Limb (tissue), 2 donors: ENCODE measurements around the gene TEKT5.
A peak's percentile ranks its signal among the peaks of the same experiment; 100 is the strongest.

Source experiments
- DNase-seq, 2 donors: peaks; one replicate each; pipeline ENCODE4 v3.0.0-alpha.2; 2016; ENCODE audit errors: extremely low spot score in 2 of 2

TEKT5 gene

GRCh38 chr16:10611825-10612342, 82.8 kb downstream of the TEKT5 start:
- no peak for DNase-seq

- no peak for DNase-seq
Measured at GRCh38 chr16:10610499-10611184, 84.1 kb downstream of the TEKT5 start.

- DNase-seq: peak in 1 of 2 donors; percentile 53
Measured at GRCh38 chr16:10609402-10609774, 85.3 kb downstream of the TEKT5 start.

GRCh38 chr16:10608687-10609401, 85.9 kb downstream of the TEKT5 start:
- DNase-seq: peak; percentile 49 to 50

- DNase-seq: no peak
Measured at GRCh38 chr16:10607157-10607556, 87.6 kb downstream of the TEKT5 start.

GRCh38 chr16:10606607-10607006, 88.1 kb downstream of the TEKT5 start:
- no peak for DNase-seq

- DNase-seq: no peak
Measured at GRCh38 chr16:10605636-10606035, 89.1 kb downstream of the TEKT5 start.

GRCh38 chr16:10601444-10602408, 93.0 kb downstream of the TEKT5 start:
- no peak for DNase-seq

GRCh38 chr16:10600782-10601443, 93.8 kb downstream of the TEKT5 start:
- DNase-seq: no peak

GRCh38 chr16:10599626-10600025, 95.1 kb downstream of the TEKT5 start:
- DNase-seq: no peak

- DNase-seq: no peak
Measured at GRCh38 chr16:10598157-10598556, 96.6 kb downstream of the TEKT5 start.

- no peak for DNase-seq
Measured at GRCh38 chr16:10597187-10597601, 97.5 kb downstream of the TEKT5 start.

- DNase-seq: no peak
Measured at GRCh38 chr16:10594312-10594950, 100.3 kb downstream of the TEKT5 start.

- DNase-seq: no peak
Measured at GRCh38 chr16:10592611-10593010, 102.1 kb downstream of the TEKT5 start.

GRCh38 chr16:10590342-10590741, 104.4 kb downstream of the TEKT5 start:
- no peak for DNase-seq

- no peak for DNase-seq
Measured at GRCh38 chr16:10589109-10589508, 105.6 kb downstream of the TEKT5 start.

GRCh38 chr16:10587622-10588021, 107.1 kb downstream of the TEKT5 start:
- DNase-seq: no peak

GRCh38 chr16:10584981-10585438, 109.7 kb downstream of the TEKT5 start:
- DNase-seq: no peak

- no peak for DNase-seq
Measured at GRCh38 chr16:10583269-10583668, 111.5 kb downstream of the TEKT5 start.

GRCh38 chr16:10581507-10581906, 113.2 kb downstream of the TEKT5 start:
- DNase-seq: no peak

- DNase-seq: no peak
Measured at GRCh38 chr16:10580883-10581247, 113.9 kb downstream of the TEKT5 start.
